Measurements from ENCODE around the gene CCDC40. TPM values are rescaled to one million over a fixed set of nuclear protein-coding genes. Genes with fewer than 3 reads are reported as not detected.

Gene CCDC40
- total RNA-seq, 1 experiment from 2014 or later, result 7.5 TPM

GRCh38 chr17:80104321-80104955 lies 68.0 kb downstream of the CCDC40 start:
- no peak overlapping the region for H3K9ac ChIP-seq (ENCODE audit: low read length)
- no peak for DNase-seq
- no peaks in the 10 kb centered on the region for H3K27me3 ChIP-seq (ENCODE audit: low read length)
- TF ChIP-seq EZH2phosphoT487 (IDR thresholded peaks at IDR 0.05; ENCODE audit: borderline replicate concordance, low read length), result no peak
- no peak for TF ChIP-seq CTCF (conservative IDR thresholded peaks at IDR 0.05; ENCODE audit: low read depth, low read length)
- no peak for TF ChIP-seq EZH2 (IDR thresholded peaks at IDR 0.05; ENCODE audit: low read length, unreplicated experiment)
- peaks cover 19% of the 10 kb centered on the region for H3K79me2 ChIP-seq (ENCODE audit: low read length)
- H3K4me3 ChIP-seq (ENCODE audit: low read length), result no peak overlapping the region
- H3K4me2 ChIP-seq (ENCODE audit: low read length), result no peak overlapping the region
- H3K4me1 ChIP-seq (ENCODE audit: insufficient read depth, low read length), result peaks cover 18% of the 10 kb centered on the region
- H2AFZ ChIP-seq (ENCODE audit: low read length), result no peak overlapping the region
- BruUV-seq (replicated peaks), result no TSS peak
- intact Hi-C loops (cut with micrococcal nuclease), result loop anchor here (5.0 kb wide), 1 partner anchor 148 kb away; no protein-coding TSS in a partner anchor
- ChIA-PET CTCF (no interaction called here), POLR2A (ENCODE audit: unreplicated experiment) (interaction anchor here (0.6 kb wide), 1 partner anchor 19 kb away, joined by 3 read pairs; no protein-coding TSS in a partner anchor)
- H3K27ac ChIP-seq (ENCODE audit: low read length), result no peak overlapping the region
- H3K9me3 ChIP-seq (ENCODE audit: low read length), result no peaks in the 10 kb centered on the region
- no peak for ATAC-seq
- H3K9me2 ChIP-seq (replicated peaks; ENCODE audit: low read length), result no peaks in the 10 kb centered on the region
- H4K20me1 ChIP-seq (ENCODE audit: low read length), result no peaks in the 10 kb centered on the region
- no peaks in the 10 kb centered on the region for H3F3A ChIP-seq (ENCODE audit: low read length, unreplicated experiment)
- H3K36me3 ChIP-seq (ENCODE audit: low read depth, low read length), result no peaks in the 10 kb centered on the region

GRCh38 chr17:80104956-80105375 lies 68.5 kb downstream of the CCDC40 start:
- H3K27me3 ChIP-seq (ENCODE audit: low read length), result no peaks in the 10 kb centered on the region
- BruUV-seq (replicated peaks), result no TSS peak
- no peaks in the 10 kb centered on the region for H4K20me1 ChIP-seq (ENCODE audit: low read length)
- no peak overlapping the region for H3K27ac ChIP-seq (ENCODE audit: low read length)
- no peak overlapping the region for H3K4me2 ChIP-seq (ENCODE audit: low read length)
- H3K79me2 ChIP-seq (ENCODE audit: low read length), result peaks cover 19% of the 10 kb centered on the region
- no peaks in the 10 kb centered on the region for H3K36me3 ChIP-seq (ENCODE audit: low read depth, low read length)
- H3K9me2 ChIP-seq (replicated peaks; ENCODE audit: low read length), result no peaks in the 10 kb centered on the region
- intact Hi-C loops (cut with micrococcal nuclease), result loop anchor here (5.0 kb wide), 1 partner anchor 147 kb away; no protein-coding TSS in a partner anchor
- ChIA-PET CTCF (no interaction called here), POLR2A (ENCODE audit: unreplicated experiment) (no interaction called here)
- no peak for ATAC-seq
- no peak overlapping the region for H3K4me3 ChIP-seq (ENCODE audit: low read length)
- no peaks in the 10 kb centered on the region for H3F3A ChIP-seq (ENCODE audit: low read length, unreplicated experiment)
- peaks cover 18% of the 10 kb centered on the region for H3K4me1 ChIP-seq (ENCODE audit: insufficient read depth, low read length)
- DNase-seq, result no peak
- H3K9ac ChIP-seq (ENCODE audit: low read length), result no peak overlapping the region
- no peak for TF ChIP-seq EZH2phosphoT487 (IDR thresholded peaks at IDR 0.05; ENCODE audit: borderline replicate concordance, low read length)
- no peaks in the 10 kb centered on the region for H3K9me3 ChIP-seq (ENCODE audit: low read length)
- H2AFZ ChIP-seq (ENCODE audit: low read length), result no peak overlapping the region

GRCh38 chr17:80105762-80106161 lies 69.3 kb downstream of the CCDC40 start:
- H3K27ac ChIP-seq (ENCODE audit: low read length), result no peak overlapping the region
- H3K9me3 ChIP-seq (ENCODE audit: low read length), result no peaks in the 10 kb centered on the region
- no peaks in the 10 kb centered on the region for H3K36me3 ChIP-seq (ENCODE audit: low read depth, low read length)
- TF ChIP-seq EZH2phosphoT487 (IDR thresholded peaks at IDR 0.05; ENCODE audit: borderline replicate concordance, low read length), result no peak
- no peak for ATAC-seq
- no peaks in the 10 kb centered on the region for H4K20me1 ChIP-seq (ENCODE audit: low read length)
- no peak overlapping the region for H2AFZ ChIP-seq (ENCODE audit: low read length)
- no peak overlapping the region for H3K9ac ChIP-seq (ENCODE audit: low read length)
- no peaks in the 10 kb centered on the region for H3F3A ChIP-seq (ENCODE audit: low read length, unreplicated experiment)
- no TSS peak for BruUV-seq (replicated peaks)
- intact Hi-C loops (cut with micrococcal nuclease), result no loop called here
- ChIA-PET CTCF (no interaction called here), POLR2A (ENCODE audit: unreplicated experiment) (no interaction called here)
- H3K4me1 ChIP-seq (ENCODE audit: insufficient read depth, low read length), result peaks cover 13% of the 10 kb centered on the region
- H3K79me2 ChIP-seq (ENCODE audit: low read length), result peaks cover 19% of the 10 kb centered on the region
- H3K27me3 ChIP-seq (ENCODE audit: low read length), result no peaks in the 10 kb centered on the region
- DNase-seq, result no peak
- no peak overlapping the region for H3K4me2 ChIP-seq (ENCODE audit: low read length)
- no peak overlapping the region for H3K4me3 ChIP-seq (ENCODE audit: low read length)
- no peaks in the 10 kb centered on the region for H3K9me2 ChIP-seq (replicated peaks; ENCODE audit: low read length)
